Stimulated activated CD8-positive, alpha-beta memory T cell treated with anti-CD3 and anti-CD28 coated beads, Interleukin-15, amount 100 ng/mL, for 1 hour (primary cell): Measurements from ENCODE around the gene FKRP.
"Not testable (repeated sequence)": the region's sequence is repeated elsewhere in the genome, so short reads cannot be mapped to it uniquely, and the experiment has no call there.

Source experiments
- DNase-seq: peaks from one replicate; pipeline ENCODE4 v3.0.0-alpha.2; 2020; ENCODE audit warnings: low read depth

The FKRP gene

GRCh38 chr19:46759817-46760333 lies 14.0 kb downstream of the FKRP start:
- DNase-seq = no peak

GRCh38 chr19:46760363-46760762 lies 14.5 kb downstream of the FKRP start:
- DNase-seq = no peak

DNA sequence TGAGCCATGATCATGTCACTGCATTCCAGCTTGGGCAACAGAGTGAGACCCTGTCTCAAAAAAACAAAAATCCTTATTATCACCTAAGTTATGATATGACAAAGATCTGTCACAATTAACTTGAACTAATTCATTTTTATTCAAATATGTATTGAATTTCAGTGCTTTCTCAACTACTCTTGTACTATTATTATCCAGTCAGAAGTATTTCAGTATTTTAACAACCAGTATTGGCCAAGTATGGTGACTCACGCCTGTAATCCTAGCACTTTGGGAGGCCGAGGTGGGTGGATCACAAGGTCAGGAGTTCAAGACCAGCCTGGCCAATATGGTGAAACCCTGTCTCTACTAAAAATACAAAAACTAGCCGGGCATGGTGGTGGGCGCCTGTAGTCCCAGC lies 15.0 kb downstream of the FKRP start:
- DNase-seq = not testable (repeated sequence)

- DNase-seq = no peak
These were observed 15.6 kb downstream of the FKRP start for GRCh38 chr19:46761418-46761831.

DNA sequence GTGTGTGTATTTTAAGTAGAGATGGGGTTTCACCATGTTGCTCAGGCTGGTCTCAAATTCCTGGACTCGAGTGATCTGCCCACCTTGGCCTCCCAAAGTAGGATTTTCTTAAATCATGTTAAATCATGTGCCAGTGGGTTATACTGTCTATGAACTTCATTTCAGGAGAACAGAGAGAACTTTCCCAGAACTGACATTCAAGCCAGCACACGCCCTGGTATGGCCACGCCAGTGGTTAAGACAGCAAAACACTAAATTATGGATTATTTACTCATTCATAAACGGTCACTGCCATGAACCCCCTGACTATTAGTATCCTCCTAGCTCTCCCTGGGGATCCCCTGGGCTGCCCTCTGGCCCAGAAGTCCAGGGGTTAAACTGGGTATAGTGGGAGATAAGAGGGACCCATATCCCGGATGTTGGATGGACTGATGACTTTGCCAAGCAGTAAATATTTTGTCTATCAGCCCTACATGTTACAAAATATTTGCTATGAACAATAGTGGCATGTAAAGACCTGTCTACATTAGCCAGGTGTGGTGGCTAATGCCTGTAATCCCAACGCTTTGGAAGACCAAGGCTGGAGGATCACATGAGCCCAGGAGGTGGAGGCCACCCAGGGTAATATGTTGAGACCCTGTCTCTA lies 16.5 kb downstream of the FKRP start:
- DNase-seq = no peak

DNA sequence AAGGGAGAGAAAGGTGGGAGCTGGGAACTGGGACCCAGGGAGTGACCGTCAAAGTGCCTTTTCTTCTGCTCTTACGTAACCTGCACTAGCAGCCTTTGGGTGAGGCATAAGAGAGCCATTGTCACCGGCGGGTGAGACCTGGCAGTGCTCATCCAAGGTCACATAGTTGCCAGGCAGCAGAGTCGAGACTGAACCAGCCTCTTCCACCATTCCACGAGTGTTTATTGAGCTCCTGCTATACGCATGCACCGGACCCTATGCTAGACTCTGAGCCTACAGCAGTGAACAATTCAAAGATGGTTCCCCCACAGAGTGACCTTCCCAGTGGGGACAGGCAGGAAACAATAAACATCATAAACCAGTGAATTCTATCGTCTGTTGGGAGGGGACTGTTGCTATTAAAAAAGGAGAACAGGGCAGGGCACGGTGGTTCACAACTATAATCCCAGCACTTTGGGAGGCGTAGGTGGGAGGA lies 19.0 kb downstream of the FKRP start:
- DNase-seq = no peak

DNA sequence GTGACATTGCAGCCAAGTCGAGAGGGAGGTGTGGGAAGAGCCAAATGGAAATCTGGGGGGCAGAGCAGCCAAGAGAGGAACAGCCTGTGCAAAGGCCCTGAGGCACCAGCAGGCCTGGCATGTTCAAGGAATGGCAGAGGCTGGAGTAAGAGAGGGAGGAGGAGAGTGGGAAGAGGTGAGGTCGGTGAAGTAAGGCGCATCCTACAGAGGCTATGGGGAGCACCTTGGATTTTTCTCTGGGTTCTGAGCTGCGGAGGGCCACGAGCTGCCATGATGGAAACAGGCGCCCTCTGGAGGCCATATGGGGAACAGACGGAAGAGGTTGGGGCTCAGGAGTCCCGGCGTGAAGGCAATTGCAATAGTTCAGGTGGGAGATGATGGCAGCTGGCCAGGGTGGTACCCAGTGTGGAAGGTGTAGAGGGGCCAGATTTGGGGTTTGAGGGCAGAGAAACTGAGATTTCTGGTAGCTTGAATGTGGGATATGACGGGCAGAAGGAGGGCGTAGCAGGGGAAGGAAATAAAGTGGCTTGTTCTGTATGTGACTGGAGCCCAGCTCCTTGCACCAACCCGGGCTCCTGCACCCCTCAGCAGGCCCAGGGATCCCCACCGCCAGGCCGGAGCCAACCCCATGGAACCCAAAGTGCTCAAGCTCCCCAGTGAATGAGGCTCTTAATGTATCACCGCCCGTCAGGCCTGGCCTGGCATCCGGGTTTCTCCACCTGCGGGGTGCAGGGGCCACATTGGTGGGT lies 20.9 kb downstream of the FKRP start:
- no peak for DNase-seq

DNA sequence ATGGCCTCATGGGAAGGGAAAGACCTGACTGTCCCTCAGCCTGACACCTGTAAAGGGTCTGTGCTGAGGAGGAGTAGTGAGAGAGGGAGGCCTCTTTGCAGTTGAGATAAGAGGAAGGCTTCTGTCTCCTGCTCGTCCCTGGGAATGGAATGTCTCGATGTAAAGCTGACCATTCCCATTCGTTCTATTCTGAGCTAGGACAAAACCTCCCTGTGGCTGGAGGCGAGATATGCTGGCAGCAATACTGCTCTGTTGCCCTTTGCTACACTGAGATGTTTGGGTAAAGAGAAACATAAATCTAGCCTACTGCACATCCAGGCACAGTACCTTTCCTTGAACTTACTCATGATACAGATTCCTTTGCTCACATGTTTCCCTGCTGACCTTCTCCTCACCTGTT lies 22.9 kb downstream of the FKRP start:
- not testable (repeated sequence) for DNase-seq

DNA sequence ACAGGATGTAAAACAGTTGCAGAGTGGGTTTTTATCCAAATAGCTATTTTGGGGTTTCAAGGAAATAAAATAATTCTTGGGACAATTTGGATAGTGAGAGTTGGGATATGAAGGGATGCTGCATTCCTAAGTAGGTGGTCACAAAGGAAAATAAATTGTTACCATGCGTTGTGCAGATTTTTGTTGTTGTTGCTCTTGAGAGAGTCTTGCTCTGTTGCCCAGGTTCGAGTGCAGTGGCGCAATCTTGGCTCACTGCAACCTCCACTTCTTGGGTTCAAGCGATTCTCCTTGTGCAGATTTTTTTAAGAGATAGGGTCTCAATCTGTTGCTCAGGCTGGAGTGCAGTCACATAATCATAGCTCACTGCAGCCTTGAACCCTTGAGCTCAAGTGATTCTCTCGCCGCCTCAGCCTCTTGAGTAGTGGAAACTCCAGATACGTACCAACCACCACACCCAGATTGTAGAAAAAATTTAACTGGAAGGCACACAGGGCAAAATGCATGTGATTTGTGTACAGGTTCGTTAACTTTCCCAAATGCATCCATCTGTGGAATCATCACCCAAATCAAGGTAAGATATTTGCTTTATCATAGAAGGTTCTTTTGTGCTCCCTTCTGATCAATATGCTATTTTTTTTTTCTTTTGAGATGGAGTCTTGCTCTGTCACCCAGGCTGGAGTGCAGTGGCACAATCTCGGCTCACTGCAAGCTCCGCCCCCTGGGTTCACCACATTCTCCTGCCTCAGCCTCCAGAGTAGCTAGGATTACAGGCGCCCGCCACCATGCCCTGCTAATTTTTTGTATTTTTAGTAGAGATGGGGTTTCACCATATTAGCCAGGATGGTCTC lies 26.5 kb downstream of the FKRP start:
- DNase-seq = no peak

DNA sequence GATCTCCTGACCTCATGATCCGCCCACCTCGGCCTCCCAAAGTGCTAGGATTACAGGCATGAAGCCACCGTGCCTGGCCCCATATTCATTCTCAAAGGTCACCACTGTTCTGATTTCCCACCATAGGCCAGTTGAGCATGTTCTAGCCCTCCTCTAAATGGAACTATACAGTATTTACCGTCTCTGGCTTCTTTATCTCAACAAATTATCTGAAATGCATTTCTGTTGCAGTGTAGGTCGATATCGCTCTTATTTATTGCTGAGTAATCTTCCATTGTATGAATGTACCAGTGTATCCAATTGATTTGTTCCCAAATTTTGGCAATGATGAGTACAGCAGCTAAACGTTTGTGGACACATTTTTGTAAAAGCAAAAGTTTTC lies 27.2 kb downstream of the FKRP start:
- DNase-seq = no peak

- DNase-seq = no peak
These were observed 29.9 kb downstream of the FKRP start for GRCh38 chr19:46775642-46776258.

DNA sequence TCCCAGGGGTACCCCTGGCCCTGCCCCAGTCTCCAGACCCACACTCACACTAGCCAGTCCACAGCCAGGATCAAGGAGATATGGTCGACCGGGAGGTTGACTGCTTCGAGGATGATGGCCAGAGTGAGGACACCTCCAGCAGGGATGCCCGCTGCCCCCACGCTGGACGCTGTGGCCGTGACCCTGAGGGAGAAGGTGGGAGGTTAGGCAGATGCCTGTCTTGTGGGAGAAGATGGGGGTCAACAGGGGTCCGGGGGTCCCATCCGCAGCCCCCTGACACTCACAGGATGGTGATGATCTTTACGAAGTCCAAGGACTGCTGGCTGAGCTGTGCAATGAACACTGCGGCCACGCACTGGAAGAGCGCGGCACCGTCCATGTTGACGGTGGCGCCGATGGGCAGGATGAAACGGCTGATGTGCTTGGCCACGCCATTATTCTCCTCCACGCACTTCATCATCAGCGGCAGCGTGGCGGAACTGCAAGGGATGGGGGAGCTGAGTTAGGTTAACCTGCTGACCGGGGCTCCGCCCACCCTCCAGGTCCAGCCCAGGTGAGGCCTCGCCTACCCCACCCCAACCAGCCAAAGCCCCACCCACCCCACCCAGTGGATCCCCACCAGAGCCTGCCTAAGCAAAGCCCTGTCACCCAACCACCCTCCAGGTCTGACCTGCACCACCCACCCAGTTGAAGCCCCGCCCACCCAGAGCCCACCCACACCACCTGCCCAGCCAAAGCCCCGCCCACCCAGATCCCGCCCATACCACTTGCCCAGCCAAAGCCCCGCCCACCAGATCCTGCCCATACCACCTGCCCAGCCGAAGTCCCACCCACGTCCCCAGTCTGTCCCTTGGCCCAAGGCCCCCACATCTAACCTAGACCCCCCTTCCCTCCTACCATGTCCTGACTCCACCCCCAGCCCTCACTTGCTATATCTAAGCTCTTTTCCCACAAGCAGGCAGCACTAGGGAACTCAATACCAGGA lies 31.4 kb downstream of the FKRP start:
- no peak for DNase-seq

- DNase-seq = not testable (repeated sequence)
These were observed 32.2 kb downstream of the FKRP start for GRCh38 chr19:46777956-46778645.

- DNase-seq = no peak
These were observed 36.6 kb downstream of the FKRP start for GRCh38 chr19:46782355-46783019.

DNA sequence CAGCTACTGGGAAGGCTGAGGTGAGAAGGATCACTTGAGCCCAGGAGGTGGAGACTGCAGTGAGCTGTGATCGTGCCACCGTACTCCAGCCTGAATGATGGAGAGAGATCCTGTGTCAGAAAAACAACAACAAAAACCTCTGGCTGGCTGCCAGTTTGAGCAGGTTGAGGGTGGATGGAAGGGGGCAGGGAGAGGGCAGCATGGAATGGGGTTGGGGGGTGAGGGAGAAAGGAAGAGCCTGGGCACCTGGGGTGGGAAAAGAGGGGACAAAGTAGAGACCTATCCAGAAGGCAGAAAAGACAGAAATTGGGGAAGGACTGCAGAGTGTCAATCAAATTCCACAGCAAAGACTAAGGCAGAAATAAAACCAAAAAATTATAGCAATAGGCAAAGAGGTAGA lies 37.8 kb downstream of the FKRP start:
- no peak for DNase-seq

DNA sequence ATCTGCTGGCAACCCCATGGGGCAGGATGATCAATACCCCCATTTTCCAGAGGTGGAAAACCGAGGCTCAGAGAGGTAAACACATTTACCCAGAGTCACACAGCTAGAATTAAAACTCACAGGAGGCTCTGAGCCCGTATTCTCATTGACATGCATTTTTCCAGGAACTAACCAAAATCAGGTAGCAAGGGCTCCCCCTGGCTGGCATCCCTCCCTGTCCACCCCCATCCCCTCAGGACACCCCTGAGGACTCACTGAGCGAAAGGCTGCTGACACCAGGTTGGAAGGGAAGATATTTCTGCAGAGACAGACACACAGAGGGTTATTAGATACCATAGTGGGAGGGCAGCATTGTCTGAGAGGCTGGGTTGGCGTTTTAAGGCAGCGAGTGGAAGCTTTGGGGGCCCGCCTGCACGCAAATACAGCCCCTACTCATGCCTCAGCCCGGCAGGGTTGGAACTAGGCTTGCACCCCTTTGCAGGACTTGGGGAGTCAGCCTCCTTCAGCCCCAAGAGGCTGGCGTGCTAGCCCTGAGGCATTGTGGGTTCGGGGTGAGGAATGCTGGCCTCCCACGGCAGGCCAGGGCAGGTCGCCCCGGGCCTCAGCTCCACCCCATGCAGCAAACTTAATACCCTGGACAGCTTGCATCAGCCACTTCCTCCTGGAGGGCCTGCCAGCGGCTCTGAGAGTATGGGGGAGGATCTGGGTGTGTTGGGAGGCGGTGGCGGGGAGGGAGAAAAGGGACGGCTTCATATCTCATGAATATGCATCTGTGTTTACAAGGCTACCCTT lies 38.6 kb downstream of the FKRP start:
- no peak for DNase-seq

- DNase-seq = no peak
These were observed 39.5 kb downstream of the FKRP start for GRCh38 chr19:46785054-46785979.

- DNase-seq = no peak
These were observed 40.1 kb downstream of the FKRP start for GRCh38 chr19:46785980-46786235.
